SKM-1 (cell line): Measurements from ENCODE around the gene DOCK1.
"Not testable (repeated sequence)": the region's sequence is repeated elsewhere in the genome, so short reads cannot be mapped to it uniquely, and the experiment has no call there.

ENCODE experiments used
- DNase-seq: peaks from one replicate; lab custom pipeline; 2025; ENCODE audit not compliant: unreplicated experiment; lab: John Stamatoyannopoulos, UW

Gene DOCK1

DNA sequence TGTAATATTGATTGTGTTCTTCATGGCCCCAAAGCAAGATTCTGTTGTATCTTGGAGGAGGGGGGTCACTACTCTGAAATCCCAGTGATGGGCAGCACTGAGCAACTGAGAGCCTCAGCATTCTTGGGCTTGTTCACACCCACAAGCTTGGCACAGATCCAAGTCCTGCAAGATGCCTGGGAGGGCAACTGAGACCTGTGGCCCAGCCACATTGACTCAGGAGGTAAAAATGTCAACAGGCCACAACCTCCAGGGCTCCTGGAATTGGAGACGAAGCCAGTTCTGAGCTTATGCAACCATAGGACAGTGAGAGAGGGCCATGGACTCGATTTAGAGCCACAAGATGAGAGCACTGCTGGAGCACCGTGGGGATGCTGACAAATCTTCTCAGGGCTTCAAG, 3.1 kb upstream of the DOCK1 start:
- DNase-seq, result no peak

- DNase-seq, result no peak
These were observed 1.4 kb upstream of the DOCK1 start for GRCh38 chr10:126903656-126904360.

GRCh38 chr10:126904516-126904817, 761 bp upstream of the DOCK1 start:
- DNase-seq, result no peak

DNA sequence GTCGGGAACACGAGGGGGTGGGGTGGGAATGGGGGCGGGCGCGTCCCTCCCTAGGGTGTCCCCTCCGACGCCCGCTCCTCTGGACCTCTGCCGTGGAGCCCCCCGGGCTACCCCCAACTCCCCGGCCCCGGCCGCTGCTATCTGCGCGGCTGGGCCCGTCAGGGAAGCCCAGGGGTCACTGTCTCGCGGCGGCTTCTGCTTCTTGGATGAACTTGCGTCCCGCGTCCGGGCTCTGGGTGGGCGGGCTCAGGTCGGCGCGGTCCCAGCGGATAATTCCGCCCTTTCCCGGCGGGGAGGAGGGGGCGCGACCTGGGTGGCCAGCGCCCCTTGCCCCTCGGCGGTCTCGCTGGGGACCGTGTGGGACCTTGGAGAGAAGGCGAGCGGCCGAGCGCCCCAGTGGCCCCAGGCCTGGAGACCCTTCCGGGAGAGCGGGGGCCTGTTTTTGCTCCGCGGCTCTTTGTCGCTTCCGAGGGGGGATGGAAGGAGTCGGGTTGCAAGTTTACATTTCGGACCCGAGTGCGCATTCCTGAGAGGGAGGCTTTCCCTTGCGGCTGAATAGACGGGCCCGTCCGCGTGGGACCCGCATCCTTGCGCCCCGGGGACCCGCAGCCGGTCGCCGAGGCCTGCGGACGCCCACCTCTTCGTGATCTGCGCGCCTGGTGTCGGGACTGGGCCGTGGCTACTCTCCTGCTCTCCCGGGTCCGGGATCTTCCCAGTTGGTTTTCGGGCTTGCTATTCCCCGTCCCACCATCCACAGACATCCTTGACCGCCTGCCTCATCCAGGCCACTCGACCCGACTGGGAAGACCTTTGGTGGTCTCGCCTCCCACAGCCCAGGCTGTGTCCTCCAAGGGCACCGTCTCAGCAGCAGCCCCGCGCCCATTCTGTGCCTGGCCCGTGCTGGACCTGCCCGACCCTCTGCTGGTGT, 812 bp downstream of the DOCK1 start:
- no peak for DNase-seq

DNA sequence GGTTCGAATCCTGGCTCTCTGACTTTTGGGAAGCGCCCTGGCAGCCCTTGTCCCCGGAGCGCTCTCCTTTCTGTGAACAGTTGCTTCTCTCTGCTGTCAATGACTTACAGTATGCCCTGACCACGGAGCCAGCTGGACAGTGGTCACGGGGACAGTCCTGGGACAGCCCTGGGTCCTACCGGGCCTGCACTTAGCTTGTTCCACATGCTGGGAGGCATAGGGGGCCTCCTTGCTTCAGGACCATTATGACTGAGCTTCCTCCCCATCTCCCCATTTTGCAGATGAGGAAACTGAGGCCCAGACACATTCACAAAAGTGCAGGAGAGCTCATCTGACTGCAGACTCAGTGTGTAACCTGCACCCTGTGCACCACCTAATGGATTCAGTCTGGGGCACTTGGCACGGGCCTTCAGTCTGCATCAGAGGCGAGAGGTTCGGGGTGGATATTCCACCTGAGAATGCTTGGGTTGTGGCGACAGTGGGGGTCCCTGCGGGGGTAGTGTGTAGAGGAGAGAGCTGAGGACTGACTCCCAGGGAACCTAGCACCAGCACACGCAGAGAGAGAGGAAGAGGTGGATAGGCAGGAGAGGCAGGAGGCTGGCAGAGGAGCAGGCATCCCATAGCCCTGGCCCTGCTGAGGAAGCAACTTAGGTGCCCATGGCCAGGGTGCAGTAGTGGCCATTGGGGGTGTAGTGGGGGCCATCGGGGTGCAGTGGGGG, 1.6 kb downstream of the DOCK1 start:
- DNase-seq, result no peak

- no peak for DNase-seq
These were observed 2.3 kb downstream of the DOCK1 start for GRCh38 chr10:126907423-126907970.

- no peak for DNase-seq
These were observed 3.0 kb downstream of the DOCK1 start for GRCh38 chr10:126908225-126908624.

DNA sequence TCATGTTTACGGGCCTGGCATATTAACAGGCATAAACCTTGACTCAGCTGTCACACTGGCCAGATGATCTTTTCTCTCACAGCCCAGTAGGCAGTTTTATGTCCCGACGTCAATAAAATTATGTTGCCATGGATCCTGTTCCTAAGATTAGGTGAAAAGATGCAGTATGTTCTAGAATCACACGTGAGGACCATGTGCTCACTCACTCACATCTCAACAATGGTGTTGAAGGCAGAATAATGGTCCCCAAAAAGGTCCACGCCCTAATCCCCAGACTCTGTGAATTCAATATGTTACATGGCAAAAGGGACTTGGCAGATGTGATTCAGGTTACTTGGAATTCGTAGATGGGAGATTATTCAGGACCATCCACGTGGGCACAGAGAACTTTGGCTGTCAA, 3.5 kb downstream of the DOCK1 start:
- DNase-seq, result no peak

- no peak for DNase-seq
These were observed 3.9 kb downstream of the DOCK1 start for GRCh38 chr10:126909147-126909546.

- DNase-seq, result no peak
These were observed 5.0 kb downstream of the DOCK1 start for GRCh38 chr10:126910196-126910595.

- no peak for DNase-seq
These were observed 5.6 kb downstream of the DOCK1 start for GRCh38 chr10:126910798-126911197.

- DNase-seq, result no peak
These were observed 6.1 kb downstream of the DOCK1 start for GRCh38 chr10:126911301-126911700.

- DNase-seq, result no peak
These were observed 8.1 kb downstream of the DOCK1 start for GRCh38 chr10:126913316-126913715.

DNA sequence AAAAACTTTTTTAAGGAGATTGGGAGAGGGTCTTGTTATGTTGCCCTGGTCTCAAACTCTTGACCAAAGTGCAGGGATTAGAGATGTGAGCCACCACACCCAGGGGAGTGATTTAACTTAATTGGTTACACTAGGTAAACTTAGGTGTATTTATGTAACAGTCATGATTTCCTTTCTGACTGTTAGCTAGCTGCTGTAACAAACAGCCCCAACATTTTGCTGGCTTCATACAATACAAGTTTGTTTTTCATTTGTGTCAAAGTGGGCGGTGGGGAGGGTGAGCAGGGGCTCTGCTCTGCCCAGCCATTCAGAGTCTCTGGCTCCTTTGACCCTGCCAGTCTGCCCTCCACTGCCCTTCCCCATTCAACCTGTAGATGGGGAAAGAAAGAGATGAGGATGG, 9.3 kb downstream of the DOCK1 start:
- DNase-seq, result no peak

GRCh38 chr10:126916952-126917351, 11.7 kb downstream of the DOCK1 start:
- DNase-seq, result not testable (repeated sequence)

DNA sequence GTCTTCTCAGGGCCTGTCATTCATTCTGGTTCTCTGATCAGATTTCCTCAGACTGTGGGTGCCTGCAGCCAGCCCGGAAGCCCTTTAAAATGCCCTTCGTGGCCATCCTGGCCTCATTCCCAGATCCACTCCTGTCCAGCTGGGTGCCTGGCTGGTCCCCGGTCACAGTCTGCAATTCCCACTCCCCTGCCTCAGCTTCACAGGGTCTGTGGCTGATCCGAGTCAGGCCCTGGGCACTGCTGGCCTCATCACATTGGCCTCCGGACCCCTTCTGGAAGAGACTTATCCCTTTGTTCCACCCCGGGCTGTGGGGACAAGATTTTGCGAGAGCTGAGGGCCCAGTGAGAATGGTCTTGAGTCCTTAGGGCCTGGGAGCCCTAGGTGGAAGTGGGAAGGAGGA, 12.1 kb downstream of the DOCK1 start:
- DNase-seq, result no peak

GRCh38 chr10:126917975-126918908, 13.0 kb downstream of the DOCK1 start:
- DNase-seq, result no peak

DNA sequence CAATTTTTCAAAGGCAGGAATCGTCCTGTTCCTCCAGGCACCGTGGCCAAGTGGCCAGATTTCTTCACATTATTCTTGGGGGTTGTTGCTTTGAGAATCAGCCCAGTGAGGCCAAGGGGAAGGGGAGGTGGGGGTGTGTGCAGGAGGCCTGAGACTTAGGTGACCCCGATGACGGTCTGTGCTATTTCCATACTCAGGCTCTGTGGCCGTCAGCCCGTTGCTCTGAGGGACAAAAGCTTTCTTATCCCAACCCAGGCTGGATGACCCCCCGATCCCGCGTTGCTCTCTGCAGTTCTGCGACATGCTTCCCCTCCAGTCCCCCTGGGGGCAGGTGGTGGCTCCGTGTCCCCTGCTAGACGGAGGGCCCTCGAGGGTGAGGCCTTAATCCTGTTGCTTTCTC, 14.2 kb downstream of the DOCK1 start:
- no peak for DNase-seq

GRCh38 chr10:126921162-126921561, 15.9 kb downstream of the DOCK1 start:
- DNase-seq, result no peak

GRCh38 chr10:126921974-126922525, 16.8 kb downstream of the DOCK1 start:
- no peak for DNase-seq
